GM15510 (cell line): ENCODE data around the gene FSTL3.
A peak's percentile ranks its signal among the peaks of the same experiment; 100 is the strongest.

Experiments
- POLR2A ChIP-seq: IDR thresholded peaks from 3 replicates; pipeline ENCODE4 v1.6.1; 2011; ENCODE audit warnings: borderline replicate concordance; ENCODE audit not compliant: insufficient read length; ENCODE audit errors: extremely low read depth

FSTL3 gene

GRCh38 chr19:663682-664117 is 12.5 kb upstream of the FSTL3 start:
- TF ChIP-seq POLR2A: no peak

GRCh38 chr19:664913-665443 is 11.2 kb upstream of the FSTL3 start:
- TF ChIP-seq POLR2A: no peak

- no peak for TF ChIP-seq POLR2A
Observed at GRCh38 chr19:670609-671075, 5.5 kb upstream of the FSTL3 start.

- TF ChIP-seq POLR2A: no peak
Observed at GRCh38 chr19:674282-675151, 1.7 kb upstream of the FSTL3 start.

GRCh38 chr19:676007-676338 is 219 bp upstream of the FSTL3 start:
- no peak for TF ChIP-seq POLR2A

- no peak for TF ChIP-seq POLR2A
Observed at GRCh38 chr19:677201-677600, 1.0 kb downstream of the FSTL3 start.

GRCh38 chr19:677601-678436 is 1.6 kb downstream of the FSTL3 start:
- TF ChIP-seq POLR2A: no peak

GRCh38 chr19:678791-679388 is 2.7 kb downstream of the FSTL3 start:
- no peak for TF ChIP-seq POLR2A

GRCh38 chr19:679418-680286 is 3.5 kb downstream of the FSTL3 start:
- no peak for TF ChIP-seq POLR2A

GRCh38 chr19:680287-681028 is 4.3 kb downstream of the FSTL3 start:
- peak; percentile 86 for TF ChIP-seq POLR2A

GRCh38 chr19:681029-682019 is 5.1 kb downstream of the FSTL3 start:
- TF ChIP-seq POLR2A: no peak

- no peak for TF ChIP-seq POLR2A
Observed at GRCh38 chr19:682678-683320, 6.6 kb downstream of the FSTL3 start.
